ENCODE data around the gene FBXL4.
A peak's percentile ranks its signal among the peaks of the same experiment; 100 is the strongest.

Gene FBXL4

DNA sequence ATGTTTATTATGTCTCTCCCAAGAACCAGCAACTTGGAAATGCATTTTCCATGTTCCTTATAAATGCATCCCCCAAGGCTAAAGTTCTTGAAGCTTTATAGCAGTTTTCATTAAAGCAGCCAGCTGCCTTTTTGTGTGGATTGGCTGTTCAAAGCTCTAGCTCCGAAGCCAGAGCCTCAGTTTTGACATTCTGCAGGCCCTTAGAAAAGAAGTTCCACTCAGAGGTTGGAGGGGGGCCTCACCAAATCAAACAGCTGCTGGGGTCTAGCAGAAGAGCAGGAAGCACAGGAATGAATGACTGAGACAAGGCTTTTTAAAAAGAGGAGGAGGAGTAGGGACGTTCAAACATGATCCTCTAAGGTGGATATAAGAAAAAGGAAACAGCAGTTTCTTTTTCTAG lies 117.6 kb downstream of the FBXL4 start:
- Histone ChIP-seq H3K9ac (ENCODE audit: low read length) (no peak overlapping the region), H3K9me3 (ENCODE audit: control insufficient read depth, low read depth, low read length) (no peaks in the 10 kb centered on the region), H3K4me1 (ENCODE audit: control insufficient read depth, low read depth, low read length) (peaks cover 44% of the 10 kb centered on the region), H3K4me3 (ENCODE audit: low read length) (no peak overlapping the region), H3K27ac (ENCODE audit: low read length) (no peak overlapping the region), H3K27me3 (ENCODE audit: control insufficient read depth, insufficient read depth, low read length) (peaks cover 91% of the 10 kb centered on the region), H3K36me3 (ENCODE audit: control insufficient read depth, low read depth, low read length) (no peaks in the 10 kb centered on the region)

DNA sequence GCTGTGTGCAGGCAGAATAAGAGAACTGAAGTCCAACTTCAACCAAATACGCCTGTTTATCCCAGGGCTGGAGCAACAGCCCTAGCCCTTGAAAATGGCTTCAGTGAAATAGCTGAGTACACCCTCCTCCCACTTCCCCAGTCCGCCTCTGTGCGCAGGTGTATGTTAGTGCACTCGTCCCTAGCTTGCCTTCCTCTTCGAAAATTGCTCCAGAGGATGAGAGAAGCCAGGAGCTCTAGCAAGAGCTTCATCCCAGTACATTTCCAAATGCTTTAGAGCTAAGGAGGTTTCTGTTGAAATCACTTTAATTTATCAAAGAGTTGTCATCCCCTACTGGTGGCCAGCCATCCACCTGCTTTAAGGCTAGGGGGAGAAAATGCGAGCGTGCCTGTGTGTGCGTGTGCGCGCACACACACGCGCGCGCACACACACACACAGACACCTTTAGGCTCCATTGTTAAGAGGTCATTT lies 118.8 kb downstream of the FBXL4 start:
- Histone ChIP-seq H3K4me1 (ENCODE audit: control insufficient read depth, low read depth, low read length) (peaks cover 46% of the 10 kb centered on the region), H3K9ac (ENCODE audit: low read length) (no peak overlapping the region), H3K4me3 (ENCODE audit: low read length) (peak overlapping the region; percentile 26), H3K27ac (ENCODE audit: low read length) (no peak overlapping the region), H3K27me3 (ENCODE audit: control insufficient read depth, insufficient read depth, low read length) (peaks cover 100% of the 10 kb centered on the region), H3K36me3 (ENCODE audit: control insufficient read depth, low read depth, low read length) (no peaks in the 10 kb centered on the region), H3K9me3 (ENCODE audit: control insufficient read depth, low read depth, low read length) (no peaks in the 10 kb centered on the region)

DNA sequence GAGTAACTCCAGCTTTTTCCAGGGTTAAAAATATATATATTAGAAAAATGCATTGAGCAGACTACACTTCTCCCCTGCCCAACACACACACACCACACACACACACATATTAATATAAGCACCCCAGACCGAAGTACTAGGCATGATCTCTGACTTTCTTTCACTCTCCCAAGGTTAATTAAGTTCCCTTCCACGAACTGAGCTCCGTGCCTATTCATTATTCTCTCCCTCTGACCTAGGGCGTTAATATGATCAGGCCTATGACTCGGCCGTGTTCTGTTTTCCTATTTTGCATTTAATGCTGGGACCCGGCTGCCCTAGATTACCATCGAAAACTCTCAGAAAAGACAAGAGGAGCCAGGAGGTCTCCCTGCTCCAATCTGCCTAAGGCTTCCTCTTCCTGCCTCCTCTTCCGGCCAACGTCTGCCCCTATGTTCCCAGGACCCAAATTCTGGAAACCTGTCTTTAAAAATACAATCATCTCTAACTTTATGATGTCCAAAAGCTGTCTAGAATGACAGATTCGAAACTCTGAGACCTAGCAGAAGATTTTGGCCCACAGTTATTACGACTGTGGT lies 119.4 kb downstream of the FBXL4 start:
- Histone ChIP-seq H3K4me3 (ENCODE audit: low read length) (peak overlapping the region; percentile 46), H3K9ac (ENCODE audit: low read length) (peak overlapping the region; percentile 15), H3K36me3 (ENCODE audit: control insufficient read depth, low read depth, low read length) (no peaks in the 10 kb centered on the region), H3K4me1 (ENCODE audit: control insufficient read depth, low read depth, low read length) (peaks cover 45% of the 10 kb centered on the region), H3K9me3 (ENCODE audit: control insufficient read depth, low read depth, low read length) (no peaks in the 10 kb centered on the region), H3K27me3 (ENCODE audit: control insufficient read depth, insufficient read depth, low read length) (peaks cover 100% of the 10 kb centered on the region), H3K27ac (ENCODE audit: low read length) (no peak overlapping the region)

DNA sequence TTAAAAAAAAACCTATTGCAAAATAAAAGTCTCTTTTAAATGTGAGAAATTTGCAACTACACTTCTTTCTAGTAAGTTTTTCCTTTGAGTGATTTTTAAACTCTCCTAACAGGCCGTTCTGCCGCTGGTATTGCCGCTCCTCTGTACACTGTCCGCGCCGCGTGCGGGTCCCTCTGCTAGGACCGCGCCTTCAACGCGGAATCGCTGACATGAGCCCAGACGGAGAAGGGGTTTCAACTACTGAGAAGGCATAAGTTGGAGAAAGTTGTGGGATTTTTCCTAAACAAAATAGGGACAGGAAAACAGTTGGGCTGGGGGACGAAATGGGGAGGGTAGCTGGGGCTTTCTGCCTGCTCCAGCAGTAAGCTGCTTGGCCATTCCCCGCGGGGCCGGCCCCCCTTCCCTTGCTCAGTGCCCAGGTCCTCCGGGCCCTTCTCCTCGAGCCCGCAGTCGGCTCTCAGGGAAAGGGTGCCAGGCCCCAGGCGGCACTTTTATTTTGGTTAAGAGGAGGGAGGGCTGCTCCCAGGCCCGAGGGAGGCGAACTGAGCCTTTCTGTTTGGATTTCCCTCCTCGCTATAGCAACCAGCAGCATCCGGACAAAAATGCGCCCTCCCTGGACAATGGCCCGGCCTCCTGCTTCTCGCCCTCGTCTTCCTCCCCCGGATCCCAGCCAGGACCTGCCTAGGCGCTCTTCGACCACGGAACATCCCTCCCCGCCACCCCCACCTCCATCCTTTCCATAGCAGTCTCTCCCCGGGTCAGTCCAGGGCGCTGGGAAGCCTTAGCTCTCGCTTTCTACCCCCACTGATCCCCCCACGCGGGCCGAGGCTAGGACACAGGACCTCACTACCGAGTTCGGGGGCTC lies 120.2 kb downstream of the FBXL4 start:
- H3K4me3 ChIP-seq (ENCODE audit: low read length) = peak overlapping the region; percentile 46
- peak overlapping the region; percentile 15 for H3K9ac ChIP-seq (ENCODE audit: low read length)
- no peaks in the 10 kb centered on the region for H3K9me3 ChIP-seq (ENCODE audit: control insufficient read depth, low read depth, low read length)
- H3K27ac ChIP-seq (ENCODE audit: low read length) = no peak overlapping the region
- peaks cover 100% of the 10 kb centered on the region for H3K27me3 ChIP-seq (ENCODE audit: control insufficient read depth, insufficient read depth, low read length)
- H3K36me3 ChIP-seq (ENCODE audit: control insufficient read depth, low read depth, low read length) = no peaks in the 10 kb centered on the region
- peaks cover 40% of the 10 kb centered on the region for H3K4me1 ChIP-seq (ENCODE audit: control insufficient read depth, low read depth, low read length)

DNA sequence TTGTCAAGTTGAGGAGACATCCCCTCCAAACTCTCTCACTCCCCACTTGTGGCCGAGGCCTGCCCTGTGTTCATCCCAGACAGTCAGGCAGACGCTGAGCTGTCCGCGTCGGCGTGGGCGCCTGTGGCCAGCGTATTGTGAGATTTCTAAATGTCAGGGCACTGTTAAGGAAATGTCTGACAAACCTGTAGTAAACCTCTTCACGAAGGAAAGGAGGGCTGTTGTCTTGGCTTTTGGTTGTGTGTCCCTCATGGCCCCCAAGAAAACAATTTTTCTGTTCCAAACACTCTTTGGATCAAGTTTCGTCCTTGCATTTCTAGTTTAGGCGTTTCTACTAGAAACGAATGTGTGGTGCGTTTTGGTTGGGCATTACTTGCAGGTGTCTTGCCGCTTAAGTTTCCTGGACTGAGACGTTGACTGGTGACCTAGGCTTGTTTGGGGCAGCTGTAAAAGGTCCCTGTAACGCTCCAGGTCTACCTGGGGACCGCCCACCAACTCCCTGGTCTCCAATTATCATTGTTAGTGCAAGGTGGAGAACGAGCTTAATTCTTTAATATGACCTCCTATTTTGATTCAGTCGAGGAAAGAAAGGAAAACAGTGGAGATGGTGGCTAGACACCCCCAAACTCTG lies 122.0 kb downstream of the FBXL4 start:
- peaks cover 28% of the 10 kb centered on the region for H3K4me1 ChIP-seq (ENCODE audit: control insufficient read depth, low read depth, low read length)
- H3K9me3 ChIP-seq (ENCODE audit: control insufficient read depth, low read depth, low read length) = no peaks in the 10 kb centered on the region
- peak overlapping the region; percentile 79 for H3K4me3 ChIP-seq (ENCODE audit: low read length)
- no peak overlapping the region for H3K27ac ChIP-seq (ENCODE audit: low read length)
- H3K27me3 ChIP-seq (ENCODE audit: control insufficient read depth, insufficient read depth, low read length) = peaks cover 92% of the 10 kb centered on the region
- H3K36me3 ChIP-seq (ENCODE audit: control insufficient read depth, low read depth, low read length) = no peaks in the 10 kb centered on the region
- no peak overlapping the region for H3K9ac ChIP-seq (ENCODE audit: low read length)

DNA sequence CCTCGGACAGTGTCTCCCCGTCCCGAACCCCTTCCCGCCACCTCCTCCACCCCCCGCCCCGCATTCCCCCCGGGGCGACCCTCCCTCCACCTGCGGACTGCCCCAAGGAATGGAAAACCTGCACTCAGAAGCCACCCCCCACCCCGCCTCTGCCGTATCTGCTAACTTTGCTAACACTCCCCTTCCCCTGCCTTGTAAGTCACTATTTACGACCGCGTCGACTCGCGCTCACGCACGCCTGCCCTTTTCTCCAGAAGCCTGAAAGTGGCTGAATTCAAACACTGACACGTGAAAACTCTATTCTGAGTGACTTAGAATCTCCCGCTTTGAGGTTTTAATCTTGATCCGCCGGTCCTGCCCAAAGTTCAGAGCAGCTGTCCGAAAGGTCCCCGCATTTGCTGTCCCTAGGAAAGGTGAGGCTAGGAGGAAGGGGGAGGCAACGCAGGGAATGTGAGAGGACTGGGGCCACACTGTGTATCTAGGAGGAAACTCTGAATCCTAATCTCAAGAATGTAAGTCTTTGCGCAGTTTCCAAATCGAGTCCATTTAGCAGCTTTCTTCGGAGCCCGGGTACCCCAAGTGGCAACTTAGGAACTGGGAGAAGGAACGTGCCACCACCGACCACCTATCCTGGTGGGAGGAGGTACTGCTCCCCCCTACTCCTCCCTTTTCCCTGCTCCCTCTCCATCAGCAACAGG lies 122.7 kb downstream of the FBXL4 start:
- Histone ChIP-seq H3K27me3 (ENCODE audit: control insufficient read depth, insufficient read depth, low read length) (peaks cover 86% of the 10 kb centered on the region), H3K36me3 (ENCODE audit: control insufficient read depth, low read depth, low read length) (no peaks in the 10 kb centered on the region), H3K27ac (ENCODE audit: low read length) (no peak overlapping the region), H3K9ac (ENCODE audit: low read length) (peak overlapping the region; percentile 16), H3K4me1 (ENCODE audit: control insufficient read depth, low read depth, low read length) (peaks cover 25% of the 10 kb centered on the region), H3K9me3 (ENCODE audit: control insufficient read depth, low read depth, low read length) (no peaks in the 10 kb centered on the region), H3K4me3 (ENCODE audit: low read length) (peak overlapping the region; percentile 79)

DNA sequence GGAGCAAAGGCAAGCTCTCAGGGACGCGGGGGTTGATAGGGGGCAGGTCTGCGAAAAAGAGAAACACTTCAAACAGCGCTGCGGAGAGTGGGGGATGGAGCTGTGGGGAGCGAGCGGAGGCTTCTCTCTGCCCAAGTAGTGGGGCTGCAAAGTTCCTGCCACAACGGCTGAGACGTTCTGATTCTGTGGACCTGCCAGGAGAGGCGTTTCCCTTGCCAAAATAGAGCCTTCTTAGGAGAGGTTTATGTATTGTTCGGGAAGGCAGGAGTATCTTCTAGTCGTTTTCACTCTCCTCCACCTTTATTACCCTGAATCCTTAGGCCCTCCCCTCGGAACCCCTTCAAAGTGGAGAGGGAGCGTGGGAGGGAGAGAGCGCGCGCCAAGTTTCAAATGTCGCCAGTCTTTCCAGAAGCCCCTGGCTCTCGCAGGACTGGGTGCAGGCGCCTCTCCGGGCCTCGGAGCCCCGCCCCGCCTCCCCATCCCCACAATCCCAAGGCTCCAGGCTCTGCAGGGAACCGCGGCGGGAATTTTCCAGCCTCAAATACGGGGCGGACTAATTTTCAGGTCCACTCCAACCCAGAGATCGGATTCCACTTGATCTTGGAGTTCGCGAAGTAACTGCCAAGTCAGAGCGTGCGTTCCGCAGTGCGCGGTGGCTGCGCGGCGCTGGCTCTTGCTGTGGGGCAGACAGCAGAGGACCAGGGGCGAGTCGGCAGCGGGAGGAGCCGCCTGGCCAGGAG lies 123.4 kb downstream of the FBXL4 start:
- no peaks in the 10 kb centered on the region for H3K9me3 ChIP-seq (ENCODE audit: control insufficient read depth, low read depth, low read length)
- H3K4me1 ChIP-seq (ENCODE audit: control insufficient read depth, low read depth, low read length) = peaks cover 25% of the 10 kb centered on the region
- H3K4me3 ChIP-seq (ENCODE audit: low read length) = peak overlapping the region; percentile 79
- no peaks in the 10 kb centered on the region for H3K36me3 ChIP-seq (ENCODE audit: control insufficient read depth, low read depth, low read length)
- peaks cover 84% of the 10 kb centered on the region for H3K27me3 ChIP-seq (ENCODE audit: control insufficient read depth, insufficient read depth, low read length)
- no peak overlapping the region for H3K27ac ChIP-seq (ENCODE audit: low read length)
- H3K9ac ChIP-seq (ENCODE audit: low read length) = peak overlapping the region; percentile 16

DNA sequence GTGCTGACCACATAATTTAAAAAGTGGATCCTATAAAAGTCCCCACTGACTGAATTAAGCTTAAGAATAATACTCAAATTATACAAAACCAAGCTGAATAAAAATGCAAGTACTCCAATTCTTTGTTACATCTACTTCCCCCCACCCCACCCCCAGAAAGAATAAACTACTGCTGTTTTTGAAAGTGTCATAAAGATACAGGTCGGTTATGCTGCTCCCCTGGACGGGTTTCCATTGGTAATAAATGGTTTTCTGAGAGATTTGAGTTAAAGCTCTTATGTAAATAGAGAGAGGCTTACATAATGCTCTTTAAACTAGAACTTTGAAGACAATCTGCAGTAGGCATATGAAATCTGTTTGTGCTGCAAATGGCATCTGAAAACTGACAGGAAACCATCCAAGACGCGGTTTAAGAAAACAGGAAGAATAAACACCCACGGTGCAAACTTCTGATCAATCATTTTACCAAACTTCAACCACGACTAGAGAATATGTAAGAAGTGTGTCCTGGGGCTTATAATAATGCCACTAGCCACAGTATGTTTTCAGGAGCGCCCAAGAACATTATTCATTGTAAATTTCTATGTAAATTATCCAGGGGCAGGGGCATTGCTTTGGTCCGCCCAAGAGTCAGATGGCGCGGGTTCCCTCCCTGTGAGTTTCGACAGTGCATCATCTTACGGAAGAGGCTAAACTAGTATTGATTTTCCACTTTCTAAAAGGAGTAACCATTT lies 124.2 kb downstream of the FBXL4 start:
- H3K27me3 ChIP-seq (ENCODE audit: control insufficient read depth, insufficient read depth, low read length) = peaks cover 77% of the 10 kb centered on the region
- H3K36me3 ChIP-seq (ENCODE audit: control insufficient read depth, low read depth, low read length) = no peaks in the 10 kb centered on the region
- no peak overlapping the region for H3K27ac ChIP-seq (ENCODE audit: low read length)
- peak overlapping the region; percentile 79 for H3K4me3 ChIP-seq (ENCODE audit: low read length)
- H3K9me3 ChIP-seq (ENCODE audit: control insufficient read depth, low read depth, low read length) = no peaks in the 10 kb centered on the region
- peaks cover 25% of the 10 kb centered on the region for H3K4me1 ChIP-seq (ENCODE audit: control insufficient read depth, low read depth, low read length)
- no peak overlapping the region for H3K9ac ChIP-seq (ENCODE audit: low read length)

DNA sequence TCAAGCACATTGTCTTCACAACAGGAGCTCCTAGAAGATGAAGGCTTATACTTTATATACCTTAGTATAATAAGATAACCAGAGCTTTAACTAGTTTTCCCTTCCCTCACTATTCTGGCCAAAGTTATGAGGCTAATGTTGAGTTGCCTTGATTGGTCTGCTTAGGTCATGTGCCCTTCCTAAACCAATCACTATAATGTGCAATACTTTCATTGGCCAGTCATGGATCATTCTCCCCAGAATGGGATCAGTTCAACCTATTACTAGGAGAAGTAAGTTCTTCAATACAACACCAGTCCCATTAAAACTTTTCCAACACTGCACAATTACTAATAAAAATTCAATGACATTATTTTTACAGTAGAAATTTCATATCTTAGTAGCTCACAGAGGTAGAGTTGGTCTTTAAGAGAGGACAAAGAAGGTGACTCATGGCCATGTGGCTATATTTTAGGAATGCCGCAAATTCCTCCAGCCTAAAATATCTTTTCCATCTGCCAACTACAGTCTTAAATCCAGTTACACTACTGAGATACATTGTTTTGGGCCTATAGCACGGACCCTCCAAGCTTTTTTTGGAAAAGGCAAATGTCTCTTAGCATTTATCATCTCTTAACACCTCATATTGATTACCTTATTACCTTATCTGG lies 125.9 kb downstream of the FBXL4 start:
- Histone ChIP-seq H3K27ac (ENCODE audit: low read length) (no peak overlapping the region), H3K9ac (ENCODE audit: low read length) (no peak overlapping the region), H3K4me3 (ENCODE audit: low read length) (no peak overlapping the region), H3K4me1 (ENCODE audit: control insufficient read depth, low read depth, low read length) (peaks cover 17% of the 10 kb centered on the region), H3K36me3 (ENCODE audit: control insufficient read depth, low read depth, low read length) (no peaks in the 10 kb centered on the region), H3K9me3 (ENCODE audit: control insufficient read depth, low read depth, low read length) (peaks cover 2% of the 10 kb centered on the region), H3K27me3 (ENCODE audit: control insufficient read depth, insufficient read depth, low read length) (peaks cover 59% of the 10 kb centered on the region)
